GM18907 (cell line): Measurements from ENCODE around the gene DCTN5.

Source experiments
- ATAC-seq: cut with Tn5 transposase; IDR thresholded peaks from one replicate; pipeline ENCODE4 v1.9.1; 2021; ENCODE audit warnings: mild to moderate bottlenecking, moderate library complexity; ENCODE audit not compliant: unreplicated experiment

DCTN5 gene

DNA sequence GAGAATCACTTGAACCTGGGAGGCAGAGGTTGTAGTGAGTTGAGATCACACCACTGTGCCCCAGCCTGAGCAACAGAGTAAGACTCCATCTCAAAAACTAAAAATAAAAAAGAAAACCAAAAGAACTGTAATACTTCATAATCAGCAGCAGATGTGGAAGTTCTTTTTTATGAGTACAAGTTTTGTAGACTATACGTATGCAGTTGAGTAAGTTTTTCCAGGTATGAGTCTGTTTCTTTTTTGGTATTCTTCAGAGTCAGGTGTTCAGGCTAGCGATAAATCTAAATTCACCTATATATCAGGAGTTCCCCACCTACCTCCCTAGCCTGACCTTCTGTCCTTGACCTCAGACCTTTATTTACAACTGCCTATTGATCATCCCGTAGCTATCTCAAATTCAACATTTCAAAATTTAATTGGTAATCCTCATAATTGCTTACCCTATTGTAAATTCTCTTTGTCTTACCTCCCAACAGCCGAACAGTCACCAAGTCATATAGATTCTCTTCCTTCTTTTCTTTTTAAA is 10.7 kb downstream of the DCTN5 start:
- peak; percentile 40 for ATAC-seq

DNA sequence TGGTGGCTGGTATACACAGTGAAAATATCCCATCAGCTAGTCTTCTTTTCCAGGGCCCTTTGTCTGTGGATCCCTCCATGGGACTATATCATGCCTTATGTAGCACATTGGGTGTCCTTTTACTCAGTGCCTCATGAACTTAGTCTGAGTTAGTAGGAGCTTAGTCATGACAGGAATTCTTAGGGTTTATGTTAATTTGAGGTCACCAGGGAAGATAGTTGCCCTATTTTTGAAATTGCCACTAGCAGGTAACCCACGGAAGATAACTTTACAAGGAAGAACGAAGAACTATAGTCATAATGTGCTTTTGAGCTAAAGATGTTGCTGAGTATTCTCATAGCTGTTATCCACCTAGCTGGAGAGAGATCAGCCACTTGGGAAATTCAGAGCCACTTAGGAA is 22.7 kb downstream of the DCTN5 start:
- no peak for ATAC-seq

DNA sequence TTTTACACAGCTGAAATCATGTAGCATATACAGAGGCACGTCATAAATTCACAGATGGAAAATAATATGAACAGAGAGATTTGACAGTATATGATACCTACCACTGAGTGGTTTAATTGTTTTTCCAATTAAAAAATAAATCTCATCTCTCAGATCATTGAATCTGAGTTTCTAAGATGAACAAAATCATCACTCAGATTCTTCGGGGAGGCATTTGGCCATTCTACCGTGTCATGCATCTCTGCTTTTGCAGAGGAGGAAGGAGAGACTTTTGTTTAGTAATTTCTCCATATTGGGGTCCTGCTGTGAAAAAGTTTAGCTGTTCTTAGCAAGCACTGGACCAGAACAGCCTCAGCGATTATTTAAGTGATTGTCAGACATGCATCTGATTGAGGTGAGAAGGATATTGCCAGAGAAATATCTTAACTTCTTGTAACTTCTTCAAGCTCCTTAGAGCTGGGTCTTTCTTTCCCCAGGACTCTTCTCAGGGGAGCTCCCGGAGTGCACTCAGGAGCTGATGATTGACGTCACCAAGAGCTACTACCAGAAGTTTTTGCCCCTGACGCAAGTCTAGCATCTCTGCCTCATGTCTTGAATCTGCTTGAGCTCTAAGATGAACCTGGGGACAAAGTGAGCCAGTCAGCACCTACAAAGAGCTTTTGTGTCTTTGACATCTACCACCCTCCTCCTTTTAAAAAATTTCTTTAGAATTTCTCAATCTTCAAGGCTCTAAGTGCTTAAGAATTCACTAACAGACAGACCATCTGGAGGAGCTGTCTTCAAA is 25.5 kb downstream of the DCTN5 start:
- ATAC-seq, result no peak

DNA sequence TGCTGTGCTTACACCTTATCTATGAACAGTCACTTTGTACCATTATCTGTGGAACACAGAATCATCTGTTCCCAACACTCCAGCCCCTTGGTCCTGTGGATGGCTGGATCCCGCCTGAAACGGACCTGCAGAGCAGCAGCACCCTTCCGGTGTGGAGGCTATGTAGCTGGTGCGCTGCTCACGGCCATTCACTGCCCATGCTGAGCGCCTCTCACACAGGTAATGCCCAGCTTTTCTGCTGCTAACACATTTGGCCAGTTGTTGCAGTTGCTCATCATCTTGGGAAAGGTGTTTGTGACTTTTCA is 26.0 kb downstream of the DCTN5 start:
- ATAC-seq, result no peak

DNA sequence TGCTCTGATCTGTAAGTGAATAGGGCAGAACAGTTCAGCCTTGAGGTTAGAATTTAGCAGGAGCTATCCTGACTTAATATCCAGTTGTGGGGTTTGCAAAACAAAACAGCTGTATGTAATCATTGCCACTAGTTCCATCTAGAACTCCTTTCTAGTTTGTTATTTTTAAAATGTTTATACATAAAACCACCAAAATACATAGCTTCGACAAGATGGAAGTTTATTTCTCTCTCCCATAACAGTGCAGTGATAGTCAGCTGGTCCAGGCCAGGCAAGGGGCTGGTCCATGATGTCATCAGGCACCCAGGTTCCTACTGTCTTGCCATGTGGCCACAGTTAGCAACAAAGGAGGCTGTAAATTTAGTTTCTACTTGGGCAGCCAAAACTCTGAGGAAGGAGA is 27.0 kb downstream of the DCTN5 start:
- no peak for ATAC-seq

DNA sequence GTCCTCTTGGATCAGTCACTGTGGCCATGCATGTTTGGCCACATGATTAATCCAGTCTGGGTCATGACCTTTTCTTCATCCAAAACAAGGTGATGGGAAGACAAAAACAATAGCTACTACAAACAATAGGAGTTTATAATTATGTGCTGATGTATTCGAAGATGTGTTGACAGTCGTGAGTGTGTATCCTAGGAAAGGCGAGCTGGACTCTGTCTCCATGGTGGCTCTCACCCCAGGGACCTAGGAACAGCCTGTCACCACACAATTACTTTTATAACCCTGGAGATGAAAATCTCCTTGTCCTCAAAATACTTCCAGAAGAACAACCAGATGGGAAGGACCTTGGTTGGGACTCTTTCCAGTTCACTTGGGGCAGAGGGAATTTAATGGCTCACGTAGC is 27.6 kb downstream of the DCTN5 start:
- no peak for ATAC-seq

DNA sequence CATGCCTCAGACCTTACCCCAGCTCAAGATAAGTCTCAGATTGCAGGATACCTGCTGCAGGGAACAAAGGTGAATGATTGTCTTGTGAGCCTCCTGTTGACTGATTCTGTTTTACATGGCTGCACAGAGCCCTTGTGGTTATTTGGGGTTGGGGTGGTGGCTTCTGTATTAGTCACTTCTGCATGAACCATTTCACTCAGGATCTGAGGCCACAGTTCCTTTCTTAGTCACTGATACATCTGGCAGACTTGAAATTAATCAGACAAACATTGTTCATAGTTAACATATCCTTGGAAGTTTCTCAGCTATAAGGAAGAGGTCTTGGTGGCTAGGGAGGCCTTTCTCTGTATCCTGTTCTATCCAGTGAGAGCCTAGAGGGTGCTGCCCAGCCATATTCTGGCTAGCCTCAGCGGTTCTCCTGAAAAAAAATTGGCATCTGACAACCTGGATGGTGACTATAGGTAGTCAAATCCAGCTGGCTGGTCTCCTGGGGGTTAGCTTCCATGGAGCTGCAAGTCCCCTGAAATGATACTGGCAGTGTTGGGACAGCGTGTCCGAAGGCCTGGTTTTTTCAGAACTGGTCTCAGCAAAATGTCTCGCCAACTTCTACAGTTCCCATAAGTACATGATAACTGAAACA is 29.0 kb downstream of the DCTN5 start:
- peak; percentile 94 for ATAC-seq

DNA sequence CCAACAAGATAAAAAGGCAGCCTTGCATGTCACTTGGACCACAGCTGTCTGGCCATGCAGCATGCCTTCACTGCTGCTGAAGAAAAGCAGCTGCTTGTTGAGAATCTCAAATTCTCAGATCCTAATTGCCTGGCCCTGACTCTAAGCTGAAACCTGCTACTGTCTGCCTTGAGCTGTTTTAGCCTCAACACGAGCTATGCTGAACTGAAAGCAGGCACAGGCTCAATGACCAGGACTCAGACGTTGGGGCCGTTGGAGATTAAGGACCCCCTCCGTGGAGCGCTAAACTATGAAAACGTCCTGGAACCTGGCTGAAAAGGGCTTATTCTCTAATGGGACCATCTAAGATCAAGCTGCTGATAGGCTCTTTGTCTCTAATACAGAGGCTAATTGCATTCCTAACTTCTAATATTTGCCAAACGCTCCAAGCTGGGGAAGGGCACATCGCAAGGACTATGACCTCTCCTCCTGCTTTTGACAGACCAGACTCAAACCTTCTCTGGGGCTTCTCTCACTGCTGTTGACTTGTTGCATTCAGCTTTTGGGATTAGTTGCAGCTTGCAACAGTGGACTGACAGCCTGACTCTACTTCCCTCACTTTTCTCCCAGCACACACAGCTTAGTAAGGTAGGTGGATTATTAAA is 32.8 kb downstream of the DCTN5 start:
- ATAC-seq, result no peak

DNA sequence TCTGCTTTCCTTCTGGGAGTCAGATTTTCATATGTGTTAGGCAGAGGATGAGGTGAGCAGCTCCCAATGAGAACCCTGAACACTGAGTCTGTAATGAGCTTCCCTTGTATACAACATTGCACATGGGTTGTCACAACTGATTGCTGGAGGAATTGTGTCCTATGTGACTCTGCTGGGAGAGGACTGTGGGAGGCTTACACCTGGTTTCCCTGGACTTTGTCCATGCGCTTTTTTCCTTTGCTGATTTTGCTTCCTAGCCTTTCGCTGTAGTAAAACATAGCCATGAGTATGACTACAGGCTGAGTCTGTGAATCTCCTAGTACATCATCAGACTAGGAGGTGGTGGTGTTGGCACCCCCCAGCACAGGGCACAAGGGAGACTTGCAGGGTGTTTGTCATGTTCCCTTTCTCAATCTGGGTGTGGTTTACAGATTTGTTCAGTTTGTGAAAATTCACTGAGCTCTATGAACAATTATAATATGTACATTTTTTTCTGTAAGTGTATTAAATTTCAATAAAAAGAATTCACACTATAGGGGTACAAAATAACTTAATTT is 35.7 kb downstream of the DCTN5 start:
- no peak for ATAC-seq

DNA sequence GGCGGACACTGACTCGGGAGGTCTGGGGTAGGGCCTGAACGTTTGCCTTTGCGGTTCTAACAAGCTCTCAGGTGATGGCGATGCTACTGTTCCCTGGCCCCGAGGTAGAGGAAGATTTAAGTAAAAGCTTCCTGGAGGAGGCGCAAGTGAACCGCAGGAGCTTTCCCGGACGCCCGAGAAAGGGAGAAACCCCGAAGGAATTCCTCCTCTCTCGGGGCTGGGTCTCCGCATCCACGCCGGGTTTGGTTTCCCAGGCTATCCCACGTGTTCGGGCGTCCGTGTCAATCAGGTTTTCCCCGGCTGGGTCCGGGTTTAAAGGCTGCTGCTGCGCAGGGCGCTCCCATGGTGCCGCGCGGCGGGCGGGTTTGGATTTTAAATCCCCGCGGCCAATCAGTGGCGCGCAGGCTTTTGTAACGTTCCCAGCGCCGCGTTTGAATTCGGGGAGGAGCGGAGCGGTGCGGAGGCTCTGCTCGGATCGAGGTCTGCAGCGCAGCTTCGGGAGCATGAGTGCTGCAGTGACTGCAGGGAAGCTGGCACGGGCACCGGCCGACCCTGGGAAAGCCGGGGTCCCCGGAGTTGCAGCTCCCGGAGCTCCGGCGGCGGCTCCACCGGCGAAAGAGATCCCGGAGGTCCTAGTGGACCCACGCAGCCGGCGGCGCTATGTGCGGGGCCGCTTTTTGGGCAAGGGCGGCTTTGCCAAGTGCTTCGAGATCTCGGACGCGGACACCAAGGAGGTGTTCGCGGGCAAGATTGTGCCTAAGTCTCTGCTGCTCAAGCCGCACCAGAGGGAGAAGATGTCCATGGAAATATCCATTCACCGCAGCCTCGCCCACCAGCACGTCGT is 37.4 kb downstream of the DCTN5 start, which contains the start of gene PLK1:
Gene PLK1 (plus strand): TSS at position 460 of the 844 bp plus-strand sequence. CDS start 44 bp downstream, at position 504.
- ATAC-seq, result peak; percentile 85

DNA sequence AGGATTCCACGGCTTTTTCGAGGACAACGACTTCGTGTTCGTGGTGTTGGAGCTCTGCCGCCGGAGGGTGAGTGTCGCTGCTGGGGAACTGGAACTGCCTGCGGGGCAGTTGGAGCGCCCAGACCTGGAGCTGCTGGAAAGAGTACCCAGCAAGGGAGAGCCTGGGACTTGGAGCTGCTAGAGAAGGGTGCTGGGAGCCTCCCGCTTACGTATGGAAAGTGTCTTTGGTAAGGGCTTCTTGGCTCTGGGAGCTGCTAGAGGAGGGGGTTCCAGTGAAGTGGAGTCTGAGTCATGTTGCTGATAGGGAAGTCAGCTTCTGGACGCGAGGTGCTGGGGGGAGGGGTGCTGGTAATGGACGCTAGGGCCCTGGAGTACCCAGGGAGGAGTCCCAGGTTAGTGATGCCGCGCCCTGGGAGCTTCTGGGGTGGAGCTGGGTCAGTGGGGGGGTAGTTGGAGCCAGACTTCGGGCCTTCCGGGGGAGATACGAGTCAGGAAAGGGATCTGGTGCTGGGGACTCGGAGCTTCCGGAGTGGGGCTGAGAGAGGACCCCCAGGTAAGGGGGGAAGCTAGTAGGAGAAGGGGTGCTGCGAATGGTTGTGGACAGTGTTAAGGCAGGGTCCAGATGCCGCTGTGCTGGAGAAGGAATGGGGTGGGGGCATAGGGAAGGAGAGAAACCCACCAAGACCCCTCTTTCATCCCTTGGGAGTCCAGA is 38.2 kb downstream of the DCTN5 start:
- ATAC-seq, result peak; percentile 10

DNA sequence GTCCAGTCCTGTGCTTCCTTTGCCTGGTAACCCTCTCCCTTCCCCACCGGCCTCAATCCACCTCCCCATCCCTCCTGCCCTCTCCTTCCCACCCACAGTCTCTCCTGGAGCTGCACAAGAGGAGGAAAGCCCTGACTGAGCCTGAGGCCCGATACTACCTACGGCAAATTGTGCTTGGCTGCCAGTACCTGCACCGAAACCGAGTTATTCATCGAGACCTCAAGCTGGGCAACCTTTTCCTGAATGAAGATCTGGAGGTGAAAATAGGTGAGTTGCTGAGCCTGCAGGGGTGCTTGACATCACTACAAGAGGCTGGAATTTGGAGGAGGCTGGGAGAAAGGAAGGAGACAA is 38.7 kb downstream of the DCTN5 start:
- no peak for ATAC-seq

DNA sequence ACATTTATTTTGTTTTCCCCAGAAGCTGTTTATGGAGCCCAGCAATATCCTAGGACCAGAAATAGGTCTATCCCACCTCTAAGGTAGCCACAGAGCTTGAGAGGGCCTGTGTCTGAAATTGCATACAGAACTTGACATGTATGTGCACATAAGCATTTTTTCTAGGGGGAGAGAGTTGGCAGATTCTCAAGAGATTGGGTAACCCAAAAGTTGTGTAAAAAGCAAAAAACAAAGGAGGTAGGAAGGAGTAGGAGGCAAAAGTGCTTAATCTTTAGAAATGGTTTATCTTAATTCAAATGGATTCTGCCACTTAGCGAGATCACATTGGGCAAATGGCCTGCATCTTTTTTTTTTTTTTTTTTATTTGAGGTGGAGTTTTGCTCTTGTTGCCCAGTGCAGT is 40.9 kb downstream of the DCTN5 start:
- ATAC-seq, result no peak

DNA sequence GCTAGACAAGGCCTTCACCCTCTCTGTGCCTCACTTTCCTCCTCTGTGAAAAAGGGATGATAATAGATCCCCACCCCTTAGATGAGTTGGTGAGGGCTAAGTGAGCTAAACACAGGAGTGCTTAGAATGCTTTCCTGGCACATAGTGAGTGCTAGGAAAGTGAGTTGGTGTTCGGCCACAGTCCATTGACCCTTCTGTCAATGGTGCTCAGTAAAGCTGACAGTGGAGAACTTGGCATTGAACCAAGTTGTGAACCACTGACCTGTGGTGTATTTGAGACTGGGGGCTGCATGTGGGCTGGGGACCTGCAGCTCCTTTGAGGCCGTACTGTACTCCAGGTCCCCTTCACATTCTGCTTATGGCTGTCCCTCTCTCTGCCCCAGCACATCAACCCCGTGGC is 42.2 kb downstream of the DCTN5 start:
- ATAC-seq, result no peak

DNA sequence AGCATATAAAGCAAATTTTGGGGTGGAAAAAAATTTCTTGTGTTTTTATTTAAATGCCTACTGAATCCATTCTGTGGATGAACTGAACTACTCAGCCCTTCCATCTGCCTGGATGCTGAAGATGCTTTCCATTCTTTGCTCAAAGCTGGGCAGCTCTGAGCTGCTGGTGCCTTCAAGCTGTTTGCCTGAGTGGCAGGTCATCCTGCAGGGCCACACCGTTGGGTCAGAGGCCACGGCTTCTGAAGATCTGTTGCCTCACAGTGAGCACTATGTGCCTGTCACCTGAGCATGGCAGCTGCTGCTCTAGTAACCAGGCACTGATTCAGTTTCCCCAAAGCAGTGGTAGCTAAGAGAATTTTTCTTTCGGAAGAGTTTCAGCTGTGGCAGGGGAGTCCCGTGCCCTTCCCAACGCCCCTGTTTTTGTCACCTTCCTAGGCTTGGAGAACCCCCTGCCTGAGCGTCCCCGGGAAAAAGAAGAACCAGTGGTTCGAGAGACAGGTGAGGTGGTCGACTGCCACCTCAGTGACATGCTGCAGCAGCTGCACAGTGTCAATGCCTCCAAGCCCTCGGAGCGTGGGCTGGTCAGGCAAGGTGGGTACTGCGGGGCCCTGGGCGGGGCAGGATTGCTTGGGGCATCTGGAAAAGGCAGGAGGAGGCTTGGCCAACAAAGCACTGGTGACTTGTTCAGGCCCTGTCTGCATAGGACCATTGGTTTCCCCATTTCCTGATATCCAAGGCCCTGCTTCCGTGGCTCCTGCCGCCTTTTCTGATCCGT is 46.0 kb downstream of the DCTN5 start:
- ATAC-seq, result no peak

DNA sequence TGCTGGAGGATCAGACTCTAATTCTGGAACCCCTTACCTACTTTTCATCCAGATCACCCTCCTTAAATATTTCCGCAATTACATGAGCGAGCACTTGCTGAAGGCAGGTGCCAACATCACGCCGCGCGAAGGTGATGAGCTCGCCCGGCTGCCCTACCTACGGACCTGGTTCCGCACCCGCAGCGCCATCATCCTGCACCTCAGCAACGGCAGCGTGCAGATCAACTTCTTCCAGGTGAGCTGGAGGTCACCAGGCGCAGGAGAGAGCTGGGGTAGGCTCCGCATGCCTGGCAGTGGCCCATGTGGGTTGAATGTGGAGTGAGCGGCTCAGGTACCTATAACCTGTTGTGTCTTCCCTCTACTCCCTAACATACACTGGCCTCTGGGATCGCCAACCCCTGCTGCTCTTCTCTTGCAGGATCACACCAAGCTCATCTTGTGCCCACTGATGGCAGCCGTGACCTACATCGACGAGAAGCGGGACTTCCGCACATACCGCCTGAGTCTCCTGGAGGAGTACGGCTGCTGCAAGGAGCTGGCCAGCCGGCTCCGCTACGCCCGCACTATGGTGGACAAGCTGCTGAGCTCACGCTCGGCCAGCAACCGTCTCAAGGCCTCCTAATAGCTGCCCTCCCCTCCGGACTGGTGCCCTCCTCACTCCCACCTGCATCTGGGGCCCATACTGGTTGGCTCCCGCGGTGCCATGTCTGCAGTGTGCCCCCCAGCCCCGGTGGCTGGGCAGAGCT is 48.3 kb downstream of the DCTN5 start:
- ATAC-seq, result no peak

DNA sequence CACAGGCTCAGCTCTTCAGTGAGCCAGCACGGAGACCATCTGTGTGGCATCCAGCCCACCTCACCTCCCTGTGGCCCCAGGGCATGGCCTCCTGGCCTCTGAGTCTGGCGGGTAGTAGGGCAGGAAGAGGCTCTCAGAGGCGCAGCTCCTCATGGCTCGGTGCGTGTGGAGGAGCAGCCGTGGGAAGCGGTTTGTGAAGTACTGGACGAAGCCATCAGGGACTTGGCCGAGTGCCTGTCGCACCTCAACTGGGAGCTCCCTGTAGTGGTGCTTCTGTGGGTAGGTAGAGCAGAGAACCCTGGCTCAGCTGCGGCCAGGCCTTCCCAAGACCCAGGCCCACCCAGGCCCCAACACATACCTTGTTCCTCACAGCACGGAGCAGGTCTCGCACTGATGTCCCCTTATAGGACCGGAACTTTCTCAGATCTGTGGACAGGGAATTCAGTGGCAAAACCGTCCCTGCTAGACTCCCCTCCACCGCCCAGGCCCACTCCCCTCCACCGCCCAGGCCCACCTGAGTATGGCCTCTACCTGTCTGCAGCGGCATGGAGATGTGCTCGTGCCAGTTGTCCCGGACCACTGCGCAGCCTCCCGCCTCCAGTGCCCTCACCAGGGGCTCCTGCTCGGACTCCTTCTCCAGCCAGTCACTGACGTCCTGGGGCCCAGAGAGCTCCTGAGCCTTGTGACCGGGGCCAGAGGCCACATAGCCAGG is 49.7 kb downstream of the DCTN5 start:
- ATAC-seq, result no peak
